Nephron (organoid): Measurements from ENCODE around the gene ARFGAP1.

ENCODE experiments used
- H3K27ac Mint-ChIP-seq, 3 experiments: 2 replicates each; pipeline ENCODE4 v1.8.0; 2020; ENCODE audit warnings: mixed read lengths in 3 of 3, mild to moderate bottlenecking in 2 of 3, moderate library complexity in 1 of 3
- H3K27me3 Mint-ChIP-seq: 2 replicates; pipeline ENCODE4 v1.8.0; 2021; ENCODE audit warnings: low read depth, mild to moderate bottlenecking, moderate library complexity, mixed read lengths
- H3K36me3 Mint-ChIP-seq: 2 replicates; pipeline ENCODE4 v1.8.0; 2020; ENCODE audit warnings: low read depth, mixed read lengths
- H3K4me1 Mint-ChIP-seq: 2 replicates; pipeline ENCODE4 v1.8.0; 2020; ENCODE audit warnings: mixed read lengths
- H3K4me3 Mint-ChIP-seq, 3 experiments: 2 replicates each; pipeline ENCODE4 v1.8.0; 2020; ENCODE audit warnings: mild to moderate bottlenecking in 3 of 3, mixed read lengths in 3 of 3, moderate library complexity in 2 of 3
- H3K9me3 Mint-ChIP-seq: 2 replicates; pipeline ENCODE4 v1.8.0; 2020; ENCODE audit warnings: mixed read lengths
- TF ChIP-seq, protein P1 (sequence below), 3 experiments: fragments of 200-600 bp; sonication (generic); IDR thresholded peaks; one replicate each; pipeline ENCODE4 v1.5.0; 2021; ENCODE audit warnings: antibody characterized with exemption in 3 of 3; ENCODE audit not compliant: unreplicated experiment in 3 of 3

The ARFGAP1 gene

GRCh38 chr20:63325554-63326313 is 53.1 kb downstream of the ARFGAP1 start:
- H3K4me3 Mint-ChIP-seq, result no peak overlapping the region
- no peaks in the 10 kb centered on the region for H3K9me3 Mint-ChIP-seq
- H3K27ac Mint-ChIP-seq, result no peak overlapping the region
- H3K4me1 Mint-ChIP-seq, result peaks cover 25% of the 10 kb centered on the region
- TF ChIP-seq, protein P1, sequence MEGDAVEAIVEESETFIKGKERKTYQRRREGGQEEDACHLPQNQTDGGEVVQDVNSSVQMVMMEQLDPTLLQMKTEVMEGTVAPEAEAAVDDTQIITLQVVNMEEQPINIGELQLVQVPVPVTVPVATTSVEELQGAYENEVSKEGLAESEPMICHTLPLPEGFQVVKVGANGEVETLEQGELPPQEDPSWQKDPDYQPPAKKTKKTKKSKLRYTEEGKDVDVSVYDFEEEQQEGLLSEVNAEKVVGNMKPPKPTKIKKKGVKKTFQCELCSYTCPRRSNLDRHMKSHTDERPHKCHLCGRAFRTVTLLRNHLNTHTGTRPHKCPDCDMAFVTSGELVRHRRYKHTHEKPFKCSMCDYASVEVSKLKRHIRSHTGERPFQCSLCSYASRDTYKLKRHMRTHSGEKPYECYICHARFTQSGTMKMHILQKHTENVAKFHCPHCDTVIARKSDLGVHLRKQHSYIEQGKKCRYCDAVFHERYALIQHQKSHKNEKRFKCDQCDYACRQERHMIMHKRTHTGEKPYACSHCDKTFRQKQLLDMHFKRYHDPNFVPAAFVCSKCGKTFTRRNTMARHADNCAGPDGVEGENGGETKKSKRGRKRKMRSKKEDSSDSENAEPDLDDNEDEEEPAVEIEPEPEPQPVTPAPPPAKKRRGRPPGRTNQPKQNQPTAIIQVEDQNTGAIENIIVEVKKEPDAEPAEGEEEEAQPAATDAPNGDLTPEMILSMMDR (IDR thresholded peaks at IDR 0.05; ENCODE audit: unreplicated experiment in 3 of 3), result no peak
- H3K27me3 Mint-ChIP-seq, result no peaks in the 10 kb centered on the region
- H3K36me3 Mint-ChIP-seq, result no peaks in the 10 kb centered on the region

DNA sequence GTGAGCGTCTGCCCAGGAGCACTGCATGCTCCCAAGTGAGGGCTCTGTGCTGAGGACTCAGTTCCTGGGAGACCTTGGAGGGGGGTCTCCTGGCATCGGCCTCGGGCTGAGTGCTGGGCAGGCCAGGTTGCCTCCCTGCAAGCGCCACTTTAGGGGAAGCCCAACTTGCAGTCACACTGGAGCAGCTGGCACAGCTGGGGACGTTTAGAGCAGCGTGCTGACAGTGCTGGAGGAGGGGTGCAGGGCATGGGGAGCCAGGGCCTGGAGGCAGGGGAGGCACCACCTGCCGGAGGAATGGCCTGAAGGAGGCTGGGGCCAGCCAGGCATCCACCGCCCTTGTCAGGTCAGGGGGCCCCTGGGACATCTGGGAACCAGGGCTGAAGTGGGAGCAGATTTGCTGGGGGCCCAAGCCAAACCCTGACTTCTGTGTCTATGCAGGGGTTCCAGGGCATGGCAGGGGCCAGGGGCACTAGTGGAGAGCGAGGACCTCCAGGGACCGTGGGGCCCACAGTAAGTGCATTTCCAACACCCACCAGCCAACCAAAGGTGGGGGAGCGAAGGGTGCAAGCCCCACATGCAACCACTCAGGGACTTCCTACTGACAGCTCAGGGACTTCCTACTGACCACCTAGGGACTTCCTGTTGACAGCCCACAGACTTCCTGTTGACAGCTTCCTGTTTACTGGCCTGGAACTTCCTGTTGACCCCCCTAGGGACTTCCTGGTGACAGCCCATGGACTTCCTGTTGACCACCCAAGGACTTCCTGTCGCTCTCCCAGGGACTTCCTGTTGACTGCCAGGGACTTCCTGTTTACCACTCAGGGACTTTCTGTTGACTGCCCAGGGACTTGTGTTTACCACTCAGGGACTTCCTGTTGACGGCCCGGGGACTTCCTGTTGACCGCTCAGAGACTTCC is 54.0 kb downstream of the ARFGAP1 start:
- H3K27me3 Mint-ChIP-seq, result no peaks in the 10 kb centered on the region
- no peak overlapping the region for H3K27ac Mint-ChIP-seq
- peaks cover 2% of the 10 kb centered on the region for H3K36me3 Mint-ChIP-seq
- no peak overlapping the region for H3K4me3 Mint-ChIP-seq
- H3K9me3 Mint-ChIP-seq, result peaks cover 2% of the 10 kb centered on the region
- TF ChIP-seq, protein P1 (IDR thresholded peaks at IDR 0.05; ENCODE audit: unreplicated experiment in 3 of 3), result no peak
- peaks cover 22% of the 10 kb centered on the region for H3K4me1 Mint-ChIP-seq

GRCh38 chr20:63327231-63327745 is 54.7 kb downstream of the ARFGAP1 start:
- H3K4me1 Mint-ChIP-seq, result peaks cover 26% of the 10 kb centered on the region

DNA sequence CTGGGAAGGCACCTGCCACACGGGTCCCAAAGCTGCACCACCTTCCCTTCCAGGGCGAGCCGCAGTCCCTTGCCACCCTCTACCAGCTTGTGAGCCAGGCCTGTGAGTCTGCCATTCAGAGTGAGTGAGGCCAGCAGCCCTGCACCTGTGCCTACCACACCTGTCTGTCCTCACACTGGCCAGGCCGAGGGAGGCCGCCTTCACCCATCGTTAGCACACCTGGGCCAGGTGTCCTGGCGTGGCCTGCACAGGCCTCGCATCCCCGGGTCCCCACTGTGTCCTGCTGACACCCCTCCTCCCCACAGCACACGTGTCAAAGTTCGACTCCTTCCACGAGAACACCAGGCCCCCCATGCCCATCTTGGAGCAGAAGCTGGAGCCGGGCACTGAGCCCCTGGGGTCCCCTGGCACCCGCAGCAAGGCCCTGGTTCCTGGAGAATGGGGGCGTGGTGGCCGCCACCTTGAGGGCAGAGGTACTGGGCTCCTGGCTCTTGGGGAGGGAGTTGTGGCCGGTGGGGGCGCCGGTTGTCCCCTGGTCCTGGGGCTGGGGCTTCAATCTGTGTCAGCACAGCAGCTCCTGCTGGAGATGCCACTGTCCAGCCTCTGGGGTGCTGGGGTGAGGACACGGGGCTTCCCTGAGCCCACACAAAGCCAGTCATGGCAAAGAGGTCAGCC is 55.5 kb downstream of the ARFGAP1 start:
- peaks cover 22% of the 10 kb centered on the region for H3K4me1 Mint-ChIP-seq
- H3K27me3 Mint-ChIP-seq, result peaks cover 4% of the 10 kb centered on the region
- TF ChIP-seq, protein P1 (IDR thresholded peaks at IDR 0.05; ENCODE audit: unreplicated experiment in 3 of 3), result no peak
- H3K36me3 Mint-ChIP-seq, result peaks cover 6% of the 10 kb centered on the region
- H3K4me3 Mint-ChIP-seq, result no peak overlapping the region
- H3K27ac Mint-ChIP-seq, result no peak overlapping the region
- H3K9me3 Mint-ChIP-seq, result peaks cover 7% of the 10 kb centered on the region

More at GRCh38 chr20:63327231-63327745, 54.7 kb downstream of the ARFGAP1 start:
- Mint-ChIP-seq H3K36me3 (peaks cover 6% of the 10 kb centered on the region), H3K27ac (no peak overlapping the region), H3K4me3 (no peak overlapping the region), H3K9me3 (peaks cover 7% of the 10 kb centered on the region), H3K27me3 (peaks cover 4% of the 10 kb centered on the region)
- TF ChIP-seq, protein P1 (IDR thresholded peaks at IDR 0.05; ENCODE audit: unreplicated experiment in 3 of 3), result no peak

DNA sequence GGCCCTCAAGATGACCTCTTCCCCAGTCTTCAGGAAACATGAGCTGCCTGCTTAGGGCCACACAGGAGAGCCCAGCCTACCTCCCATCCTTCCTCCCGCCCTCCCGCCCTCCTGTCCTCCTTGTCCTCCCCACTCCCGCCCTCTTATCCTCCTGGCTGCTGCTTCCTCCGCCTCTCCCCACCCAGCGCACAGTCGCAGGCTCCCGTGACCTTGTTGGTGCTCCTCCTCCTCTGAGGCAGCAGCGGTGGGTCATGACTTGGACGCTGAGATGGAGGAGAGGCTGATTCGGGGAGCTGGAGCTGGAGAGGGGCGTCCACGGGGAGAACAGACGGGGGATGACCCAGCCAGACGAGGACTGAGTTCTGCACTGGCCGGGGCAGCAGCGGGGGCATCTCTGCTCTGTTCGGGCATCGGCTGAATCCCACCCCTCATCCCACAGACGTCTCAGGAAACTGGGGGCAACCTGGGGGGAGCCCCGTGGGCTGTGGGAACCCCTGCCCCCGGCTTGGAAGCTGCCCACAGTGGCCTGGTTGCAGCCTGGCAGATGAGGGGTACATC is 56.2 kb downstream of the ARFGAP1 start:
- H3K4me3 Mint-ChIP-seq, result no peak overlapping the region
- peaks cover 5% of the 10 kb centered on the region for H3K27me3 Mint-ChIP-seq
- TF ChIP-seq, protein P1 (IDR thresholded peaks at IDR 0.05; ENCODE audit: unreplicated experiment in 3 of 3), result no peak
- H3K36me3 Mint-ChIP-seq, result peaks cover 6% of the 10 kb centered on the region
- H3K27ac Mint-ChIP-seq, result no peak overlapping the region
- peaks cover 15% of the 10 kb centered on the region for H3K4me1 Mint-ChIP-seq
- H3K9me3 Mint-ChIP-seq, result peaks cover 7% of the 10 kb centered on the region
